COLO668 (cell line): ENCODE results near the gene FARP1.

ENCODE experiments used
- DNase-seq: peaks from one replicate; lab custom pipeline; 2025; ENCODE audit not compliant: unreplicated experiment; lab: John Stamatoyannopoulos, UW

Gene FARP1

GRCh38 chr13:98278068-98278724 is 135.3 kb downstream of the FARP1 start:
- no peak for DNase-seq

GRCh38 chr13:98279473-98280175 is 136.7 kb downstream of the FARP1 start:
- peak; percentile 65 for DNase-seq

- no peak for DNase-seq
Observed at GRCh38 chr13:98280176-98280510, 137.2 kb downstream of the FARP1 start.

- DNase-seq, result peak; percentile 32
Observed at GRCh38 chr13:98284679-98285078, 141.8 kb downstream of the FARP1 start.

- peak; percentile 58 for DNase-seq
Observed at GRCh38 chr13:98285317-98285716, 142.4 kb downstream of the FARP1 start.

GRCh38 chr13:98285852-98286594 is 143.1 kb downstream of the FARP1 start:
- no peak for DNase-seq

- DNase-seq, result no peak
Observed at GRCh38 chr13:98286799-98287198, 143.9 kb downstream of the FARP1 start.

- DNase-seq, result no peak
Observed at GRCh38 chr13:98288211-98288610, 145.3 kb downstream of the FARP1 start.

GRCh38 chr13:98289339-98289945 is 146.5 kb downstream of the FARP1 start:
- DNase-seq, result no peak

GRCh38 chr13:98290261-98290660 is 147.4 kb downstream of the FARP1 start:
- DNase-seq, result no peak

GRCh38 chr13:98291658-98292057 is 148.8 kb downstream of the FARP1 start:
- no peak for DNase-seq

GRCh38 chr13:98293103-98293502 is 150.2 kb downstream of the FARP1 start:
- peak; percentile 64 for DNase-seq

- no peak for DNase-seq
Observed at GRCh38 chr13:98293570-98294142, 150.8 kb downstream of the FARP1 start.

GRCh38 chr13:98295371-98295770 is 152.5 kb downstream of the FARP1 start:
- DNase-seq, result no peak

- DNase-seq, result peak; percentile 43
Observed at GRCh38 chr13:98297051-98297450, 154.2 kb downstream of the FARP1 start.

- DNase-seq, result no peak
Observed at GRCh38 chr13:98297745-98298144, 154.9 kb downstream of the FARP1 start.

GRCh38 chr13:98298599-98298998 is 155.7 kb downstream of the FARP1 start:
- DNase-seq, result no peak

- DNase-seq, result no peak
Observed at GRCh38 chr13:98299235-98299965, 156.5 kb downstream of the FARP1 start.

- DNase-seq, result no peak
Observed at GRCh38 chr13:98299966-98300350, 157.1 kb downstream of the FARP1 start.

GRCh38 chr13:98300956-98301641 is 158.2 kb downstream of the FARP1 start:
- peak; percentile 44 for DNase-seq
